Activated CD4-positive, alpha-beta T cell treated with anti-CD3 and anti-CD28 coated beads, Interleukin-2, Interleukin-4, amounts not matched to agents 100 ng/mL and 50 ng/mL, durations not matched to agents 16 hours and 8 hours (primary cell): ENCODE data around the gene AIFM2.
A peak's percentile ranks its signal among the peaks of the same experiment; 100 is the strongest.
"Not testable (repeated sequence)": the region's sequence is repeated elsewhere in the genome, so short reads cannot be mapped to it uniquely, and the experiment has no call there.

Experiments
- DNase-seq: peaks from one replicate; pipeline ENCODE4 v3.0.0-alpha.2; 2020; ENCODE audit warnings: low spot score

The AIFM2 gene

DNA sequence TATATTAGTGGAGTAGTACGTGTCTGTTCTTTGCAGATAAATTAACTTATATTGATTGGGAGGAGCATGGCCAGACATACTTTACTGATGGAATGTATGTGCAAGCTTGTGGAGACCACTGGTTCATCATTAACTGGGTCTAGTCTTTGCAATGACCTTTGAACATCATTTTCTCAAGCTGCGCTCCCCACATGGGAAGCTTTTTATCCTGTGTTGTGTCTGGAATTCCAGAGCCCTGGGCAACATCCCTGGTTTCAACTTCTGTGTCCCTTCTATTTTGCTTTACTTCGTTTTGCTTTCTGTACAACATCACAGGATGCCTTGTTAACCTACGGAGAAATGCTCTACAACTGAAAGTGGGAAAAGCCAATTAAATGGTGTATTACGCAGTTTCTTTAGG is 41.7 kb downstream of the AIFM2 start:
- DNase-seq: no peak

DNA sequence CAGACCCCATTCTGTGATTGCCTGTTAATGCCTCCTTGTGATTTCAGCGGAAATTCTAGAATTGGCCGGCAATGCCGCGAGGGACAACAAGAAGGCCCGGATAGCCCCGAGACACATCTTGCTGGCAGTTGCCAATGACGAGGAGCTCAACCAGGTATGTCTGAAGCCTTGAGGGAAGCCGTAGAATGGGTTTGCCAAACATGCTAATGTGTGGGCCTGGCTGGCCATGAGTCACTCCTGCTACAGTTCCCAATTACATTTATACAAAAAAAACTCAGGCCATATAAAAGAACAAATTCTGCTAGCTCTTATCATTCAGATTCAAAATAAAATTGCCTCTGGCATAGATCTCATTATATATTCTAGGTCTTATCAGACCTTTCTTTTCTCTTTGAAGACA is 42.6 kb downstream of the AIFM2 start:
- no peak for DNase-seq

DNA sequence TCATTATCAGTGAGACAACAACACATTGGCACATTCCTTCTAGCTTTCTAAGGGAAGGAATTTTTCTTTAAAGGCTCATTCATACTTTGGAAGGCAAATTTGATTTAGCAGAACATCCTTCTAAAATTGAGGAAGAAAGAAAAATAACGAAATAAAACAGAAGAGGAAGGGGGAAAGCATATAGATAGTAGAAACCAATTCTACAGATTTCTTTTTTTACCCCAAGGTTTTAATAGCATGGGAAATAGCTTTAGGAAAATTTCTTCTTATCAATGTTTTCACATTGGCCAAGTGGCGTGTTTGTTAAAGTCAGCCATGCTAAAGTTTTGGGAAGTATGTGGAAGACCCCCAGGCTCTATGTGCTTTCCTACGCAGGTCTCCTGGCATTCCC is 44.3 kb downstream of the AIFM2 start:
- no peak for DNase-seq

DNA sequence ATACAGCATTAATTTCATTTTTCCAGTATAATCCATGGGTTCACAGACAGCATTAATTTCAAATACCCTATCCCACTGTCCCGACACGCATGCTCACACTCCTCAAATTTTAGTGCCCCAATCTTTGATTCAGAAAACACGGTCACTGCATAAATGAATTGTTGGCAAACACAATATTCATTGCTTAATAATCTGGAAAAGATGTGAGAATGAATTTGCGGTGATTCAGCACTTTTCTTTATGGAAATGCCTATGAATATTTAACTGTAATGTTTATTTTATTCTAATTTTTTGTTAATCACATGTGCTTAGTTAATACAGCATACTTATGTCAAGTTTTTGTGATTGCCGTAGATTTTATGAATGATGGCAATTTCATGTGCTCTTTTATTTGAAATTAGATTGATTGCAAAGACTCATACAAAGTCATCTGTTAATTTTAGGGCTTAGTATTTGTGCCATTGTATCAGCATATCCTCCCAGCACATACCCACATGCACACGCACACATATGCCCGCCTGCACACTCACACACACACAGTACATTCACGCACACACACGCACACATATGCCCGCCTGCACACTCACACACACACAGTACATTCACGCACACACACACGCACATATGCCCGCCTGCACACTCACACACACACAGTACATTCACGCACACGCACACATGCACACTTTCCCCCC is 44.9 kb downstream of the AIFM2 start:
- no peak for DNase-seq

DNA sequence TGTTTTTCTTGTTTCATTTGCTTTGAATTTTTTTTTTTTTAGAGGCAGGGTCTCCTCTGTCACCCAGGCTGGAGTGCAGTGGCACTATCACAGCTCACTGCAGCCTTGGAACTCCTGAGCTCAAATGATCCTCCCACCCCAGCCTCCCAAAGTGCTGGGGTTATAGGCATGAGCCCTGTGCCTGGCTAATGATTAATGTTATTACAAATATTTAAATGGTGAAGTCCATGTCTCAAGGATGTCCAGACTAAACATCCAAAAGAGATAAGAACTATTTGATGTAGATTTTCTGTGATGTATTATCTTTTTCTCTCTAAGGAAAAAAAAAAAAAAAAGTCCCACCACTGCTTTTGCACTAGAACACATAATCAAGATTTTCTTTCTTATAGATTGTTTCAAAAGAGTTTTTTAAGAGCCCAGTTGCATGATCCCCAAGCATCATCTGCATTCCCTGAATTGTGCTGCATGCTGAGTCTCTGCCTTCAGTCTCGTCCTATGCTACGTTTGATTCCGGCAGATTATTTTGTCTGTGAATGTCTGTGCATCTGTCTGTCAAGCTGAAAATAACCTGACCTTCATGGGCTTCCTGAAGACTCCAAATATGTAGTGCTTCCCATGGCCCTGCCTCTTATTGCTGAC is 46.5 kb downstream of the AIFM2 start:
- DNase-seq: no peak

DNA sequence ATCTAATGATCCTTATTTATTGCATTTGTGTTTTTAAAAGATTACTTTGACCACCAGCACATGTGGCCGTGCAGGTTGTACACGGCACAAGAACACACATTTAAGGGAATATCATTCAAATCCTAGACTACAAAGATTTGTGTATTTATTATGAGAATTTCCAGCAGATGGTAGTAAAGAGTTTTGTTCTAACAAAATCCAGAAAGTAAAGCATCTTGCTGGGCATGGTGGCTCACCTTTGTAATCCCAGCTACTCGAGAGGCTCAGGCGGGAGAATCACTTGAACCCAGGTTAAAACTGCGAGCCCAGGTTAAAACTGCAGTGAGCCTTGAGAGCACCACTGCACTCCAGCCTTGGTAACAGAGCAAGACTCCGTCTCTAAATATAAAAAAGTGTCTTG is 48.4 kb downstream of the AIFM2 start:
- DNase-seq: no peak

DNA sequence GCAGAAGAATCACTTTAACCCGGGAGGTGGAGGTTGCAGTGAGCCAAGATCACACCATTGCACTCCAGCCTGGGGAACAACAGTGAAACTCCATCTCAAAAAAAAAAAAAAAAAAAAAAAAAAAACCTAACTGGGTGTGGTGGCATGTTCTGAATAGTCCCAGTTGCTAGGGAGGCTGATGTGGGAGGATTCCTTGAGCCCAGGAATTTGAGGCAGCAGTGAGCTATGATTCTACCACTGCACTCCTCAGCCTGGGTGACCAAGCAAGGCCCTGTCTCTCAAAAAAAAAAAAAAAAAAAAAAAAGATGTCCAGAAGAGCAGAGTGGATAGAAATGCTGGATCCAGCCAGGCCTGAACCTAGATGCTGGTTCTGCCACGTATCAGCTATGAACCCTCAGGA is 51.8 kb downstream of the AIFM2 start:
- not testable (repeated sequence) for DNase-seq

DNA sequence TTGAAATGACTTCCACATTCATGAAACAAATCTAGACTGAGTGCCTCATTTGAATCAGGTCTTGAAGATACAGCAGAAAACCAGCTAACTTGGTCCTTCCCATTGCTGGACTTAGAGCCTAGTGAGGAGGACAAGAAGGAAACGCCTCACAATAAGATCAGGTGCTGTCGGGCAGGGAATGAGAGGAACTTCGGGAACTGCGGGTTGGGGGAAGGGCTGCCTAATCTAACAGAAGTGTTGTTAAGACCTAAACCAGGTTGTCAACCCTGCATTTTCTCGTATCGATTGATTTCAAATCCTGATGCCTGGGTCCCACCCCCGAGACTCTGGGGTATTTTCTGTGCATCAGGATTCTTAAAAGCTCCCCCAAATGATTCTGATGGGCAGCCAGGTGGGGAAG is 53.7 kb downstream of the AIFM2 start:
- DNase-seq: no peak

DNA sequence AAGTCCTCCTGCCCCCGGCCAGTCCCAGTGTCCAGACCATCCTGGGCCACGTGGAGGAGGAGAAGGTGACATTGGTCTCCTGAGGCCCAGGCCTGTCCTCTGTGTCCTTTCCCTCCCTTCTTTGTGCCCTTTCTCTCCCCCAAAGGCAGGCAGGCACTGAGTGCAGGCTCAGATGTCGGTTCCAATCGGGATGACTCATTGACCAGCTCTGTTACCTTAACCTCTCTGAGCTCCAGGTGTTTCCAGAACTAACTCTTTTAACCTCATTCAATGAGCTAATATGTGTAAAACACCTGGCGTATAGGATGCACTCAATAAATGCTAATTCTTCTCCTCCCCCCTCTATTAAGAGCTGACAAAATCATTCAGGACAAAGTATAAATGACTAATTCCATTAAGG is 54.3 kb downstream of the AIFM2 start:
- no peak for DNase-seq

DNA sequence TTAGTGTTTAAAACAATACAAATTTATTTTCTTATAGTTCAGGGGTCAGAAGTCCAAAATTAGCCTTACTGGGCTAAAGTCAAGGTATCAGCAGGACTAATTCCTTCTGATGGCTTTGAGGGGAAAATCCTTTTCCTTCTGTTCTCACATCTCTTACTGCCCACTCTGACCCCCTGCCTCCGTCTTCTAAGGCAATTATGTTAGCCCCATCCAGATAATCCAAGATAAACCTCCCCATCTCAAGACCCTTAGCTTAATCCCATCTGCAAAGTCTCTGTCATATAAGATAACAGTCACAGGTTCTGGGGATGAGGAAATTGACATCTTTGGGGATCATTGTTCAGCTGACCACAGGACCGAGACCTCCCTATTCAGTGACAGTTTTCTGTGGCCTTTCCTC is 57.7 kb downstream of the AIFM2 start:
- DNase-seq: no peak

DNA sequence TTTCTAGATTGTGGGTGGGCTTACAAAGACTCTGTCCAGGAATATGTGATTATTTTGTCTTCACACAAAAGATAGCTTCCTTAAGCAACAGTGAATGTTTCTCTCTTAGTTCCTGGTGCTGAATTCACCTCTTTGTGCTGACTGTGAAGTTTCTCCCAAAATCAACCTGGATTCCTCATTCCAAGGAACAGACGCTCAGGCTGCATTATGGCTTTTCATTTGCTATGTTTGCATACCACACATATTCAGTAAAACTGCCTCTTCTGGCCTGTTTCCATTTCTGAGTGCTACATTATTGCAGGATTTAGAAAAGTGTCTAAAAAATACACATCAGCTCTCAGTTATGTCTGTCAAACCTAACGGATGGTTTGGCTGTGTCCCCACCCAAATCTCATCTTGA is 58.5 kb downstream of the AIFM2 start:
- DNase-seq: no peak

DNA sequence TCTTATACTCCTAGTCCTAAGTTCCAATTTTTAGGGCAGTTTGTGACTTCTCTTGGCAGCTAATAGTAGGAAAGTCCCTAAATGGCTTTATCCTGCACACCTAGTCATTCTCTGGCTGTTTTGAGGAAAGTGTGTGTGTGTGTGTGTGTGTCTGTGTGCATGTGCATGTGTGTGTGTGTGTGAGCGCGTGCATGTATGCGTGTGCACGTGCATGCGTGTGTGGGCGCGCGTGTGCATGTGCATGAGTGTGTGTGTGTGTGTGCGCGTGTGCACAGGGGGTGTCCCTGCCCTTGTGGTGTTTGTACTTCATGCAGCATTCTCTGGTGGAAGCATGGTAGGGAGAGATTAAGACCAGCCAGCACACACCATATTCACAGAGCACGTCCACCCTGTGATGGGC is 61.8 kb downstream of the AIFM2 start:
- no peak for DNase-seq

DNA sequence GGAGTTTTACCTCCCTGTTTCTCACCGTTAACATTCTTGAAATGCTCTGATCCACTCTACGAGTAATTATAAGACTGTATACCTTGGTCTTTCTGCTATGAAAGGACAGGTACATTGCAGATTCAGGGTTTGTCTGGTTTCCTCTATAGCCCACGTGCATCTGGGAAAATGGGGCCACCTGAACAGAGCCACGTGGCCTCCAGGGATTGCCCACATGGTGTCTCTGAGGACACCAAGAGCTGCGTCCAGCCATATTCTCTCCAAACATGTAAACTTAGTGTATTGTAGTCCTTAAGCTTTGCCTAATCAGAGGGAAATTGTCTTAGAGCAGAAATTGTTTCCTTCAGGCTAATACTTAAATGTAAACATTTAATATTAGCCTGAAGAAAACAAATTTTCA is 63.3 kb downstream of the AIFM2 start:
- no peak for DNase-seq

DNA sequence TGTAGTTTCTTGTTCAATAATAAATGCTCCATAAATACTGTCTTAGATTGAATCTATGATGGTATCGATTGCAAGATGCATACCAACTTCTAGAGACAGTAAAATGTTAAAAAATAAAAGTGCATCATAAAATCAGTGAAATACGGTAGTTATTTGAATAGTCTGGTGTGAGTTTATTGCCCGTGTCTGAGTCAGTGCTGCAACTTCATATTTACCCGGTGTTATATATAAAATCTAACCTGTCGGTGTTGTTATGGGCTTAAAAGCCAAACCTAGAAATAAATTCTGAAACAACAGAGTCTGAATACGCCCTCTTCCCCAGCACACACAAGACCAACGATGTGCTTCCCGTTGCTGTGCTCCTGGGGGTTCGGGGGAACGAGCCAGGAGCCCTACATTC is 63.7 kb downstream of the AIFM2 start:
- DNase-seq: no peak

DNA sequence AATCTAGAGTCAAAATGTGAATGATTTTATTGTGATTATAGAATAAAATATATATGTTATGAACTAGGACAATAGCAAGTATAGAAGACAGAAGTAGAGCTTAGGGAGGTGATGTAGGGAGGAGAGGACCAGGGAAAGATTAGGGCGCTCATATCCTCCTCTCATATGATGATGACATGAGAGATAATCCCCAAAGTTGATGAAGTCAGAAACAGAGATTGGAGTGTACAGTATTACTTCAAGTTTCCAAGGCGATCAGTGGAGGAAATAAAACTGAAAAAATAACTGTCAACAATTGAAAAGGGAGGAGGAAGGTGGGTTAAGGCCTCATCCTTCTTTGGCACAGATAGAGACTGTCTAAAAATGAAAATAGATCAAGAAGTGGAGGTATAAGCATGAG is 65.0 kb downstream of the AIFM2 start:
- no peak for DNase-seq

DNA sequence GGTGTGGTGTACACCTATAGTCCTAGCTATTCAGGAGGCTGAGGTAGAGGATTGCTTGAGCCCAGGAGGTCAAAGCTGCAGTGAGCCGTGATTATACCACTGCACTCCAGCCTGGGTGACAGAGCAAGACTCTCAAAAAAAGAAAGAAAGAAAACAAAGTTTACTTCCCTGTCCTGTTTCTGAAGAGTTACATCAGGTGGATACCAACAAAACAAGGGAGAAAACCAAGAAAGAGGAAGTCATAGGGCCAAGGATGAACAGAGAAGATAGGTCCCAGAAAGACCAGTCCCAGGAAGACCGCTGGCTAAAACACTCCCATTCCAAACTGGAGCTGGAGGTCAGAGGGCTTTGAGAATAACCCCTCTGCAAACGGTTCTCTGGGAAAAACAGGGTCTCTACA is 66.4 kb downstream of the AIFM2 start:
- no peak for DNase-seq

DNA sequence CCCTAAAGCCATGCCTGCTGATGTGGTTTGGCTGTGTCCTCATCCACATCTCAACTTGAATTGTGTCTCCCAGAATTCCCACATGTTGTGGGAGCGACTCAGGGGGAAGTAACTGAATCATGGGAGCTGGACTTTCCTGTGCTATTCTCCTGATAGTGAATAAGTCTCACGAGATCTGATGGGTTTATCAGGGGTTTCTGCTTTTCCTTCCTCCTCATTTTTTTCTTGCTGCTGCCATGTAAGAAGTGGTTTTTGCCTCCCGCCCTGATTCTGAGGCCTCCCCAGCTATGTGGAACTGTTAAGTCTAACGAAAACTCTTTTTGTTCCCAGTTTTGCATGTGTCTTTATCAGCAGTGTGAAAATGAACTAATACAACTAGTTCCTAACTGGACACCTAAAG is 68.1 kb downstream of the AIFM2 start:
- DNase-seq: no peak

DNA sequence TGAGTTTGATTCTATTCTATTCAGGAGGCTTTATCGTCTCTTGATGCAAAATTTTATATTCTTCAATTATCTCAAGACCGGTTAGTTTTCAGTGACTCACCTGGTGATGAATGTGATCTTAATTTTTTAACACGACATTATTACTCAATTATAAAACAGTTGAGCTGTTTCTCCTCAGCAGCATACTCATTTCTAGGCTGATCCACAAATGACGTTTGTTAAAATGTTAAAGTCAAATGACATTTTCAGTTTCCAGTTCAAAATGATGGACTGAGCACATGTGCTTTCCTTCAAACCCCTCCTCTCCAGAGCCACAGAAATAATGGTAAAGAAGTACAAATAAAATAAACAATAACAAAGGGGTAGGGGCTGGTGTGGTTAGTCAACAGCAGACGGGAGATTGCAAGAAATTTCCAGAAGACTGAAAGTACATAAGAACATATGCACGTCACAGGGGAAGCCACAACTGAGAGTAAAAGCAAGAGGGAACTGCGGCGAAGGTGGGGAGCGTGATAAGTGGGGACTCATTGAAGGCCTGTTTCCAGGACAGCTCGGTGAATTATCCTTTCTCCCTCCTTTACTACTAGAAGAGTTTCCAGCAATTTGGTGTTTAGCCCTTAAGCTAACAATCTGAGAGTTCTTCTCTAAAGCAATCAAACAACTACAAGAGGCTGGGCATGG is 69.1 kb downstream of the AIFM2 start:
- peak; percentile 30 for DNase-seq
